Common myeloid progenitor, CD34-positive (primary cell): Measurements from ENCODE around the gene PRELID1.
A peak's percentile ranks its signal among the peaks of the same experiment; 100 is the strongest.

Source experiments
- CTCF ChIA-PET: fragments of 350-600 bp; sonication (Branson Sonifier 250); formaldehyde crosslinking; loops from one replicate; lab custom pipeline; 2021; ENCODE audit warnings: antibody characterized with exemption; lab: Charles Lee
- POLR2A ChIA-PET: fragments of 350-600 bp; sonication (Branson Sonifier 250); formaldehyde crosslinking; loops from one replicate; lab custom pipeline; 2021; ENCODE audit warnings: antibody characterized with exemption; lab: Charles Lee
- DNase-seq, 3 donors: peaks; one replicate each; pipeline versions ENCODE4 v3.0.0 to v3.0.0-alpha.2; 2013
- H3K27ac ChIP-seq, 2 experiments: 1 replicate in 1 of 2; 2 replicates in 1 of 2; pipeline ENCODE4 v1.7.0; 2013; ENCODE audit warnings: inconsistent platforms in 2 of 2, low read length in 2 of 2, mild to moderate bottlenecking in 2 of 2, low read depth in 1 of 2, moderate library complexity in 1 of 2; ENCODE audit not compliant: severe bottlenecking in 2 of 2, insufficient read depth in 1 of 2, poor library complexity in 1 of 2
- H3K27me3 ChIP-seq, 5 experiments: replicated peaks in 2 of 5; 1 replicate in 3 of 5; 2 replicates in 2 of 5; pipeline versions ENCODE4 v1.6.1 to v1.7.0; 2013; ENCODE audit warnings: low read length in 4 of 5, mild to moderate bottlenecking in 2 of 5, moderate library complexity in 2 of 5, inconsistent platforms in 1 of 5; ENCODE audit not compliant: insufficient read depth in 5 of 5, control insufficient read depth in 4 of 5
- H3K36me3 ChIP-seq, 4 experiments: 1 replicate in 2 of 4; 2 replicates in 2 of 4; pipeline versions ENCODE4 v1.6.1 to v1.7.0; 2013; ENCODE audit warnings: low read length in 3 of 4, control low read depth in 1 of 4, mild to moderate bottlenecking in 1 of 4; ENCODE audit not compliant: control insufficient read depth in 4 of 4, insufficient read depth in 4 of 4
- H3K4me1 ChIP-seq, 4 experiments: 1 replicate in 3 of 4; 2 replicates in 1 of 4; pipeline versions ENCODE4 v1.6.1 to v1.7.1; 2013; ENCODE audit warnings: low read length in 3 of 4, mild to moderate bottlenecking in 3 of 4, control low read depth in 1 of 4, inconsistent platforms in 1 of 4, moderate library complexity in 1 of 4; ENCODE audit not compliant: control insufficient read depth in 4 of 4, insufficient read depth in 4 of 4; ENCODE audit errors: control extremely low read depth in 1 of 4
- H3K4me3 ChIP-seq, 7 experiments: 1 replicate in 4 of 7; 2 replicates in 3 of 7; pipeline versions ENCODE4 v1.5.1 to v1.7.0; 2013; ENCODE audit warnings: mild to moderate bottlenecking in 7 of 7, low read length in 6 of 7, moderate library complexity in 6 of 7, inconsistent platforms in 2 of 7, low read depth in 2 of 7, control low read depth in 1 of 7; ENCODE audit not compliant: insufficient read depth in 4 of 7, control insufficient read depth in 1 of 7; ENCODE audit errors: extremely low read depth in 1 of 7
- H3K9me3 ChIP-seq, 5 experiments: 1 replicate in 4 of 5; 2 replicates in 1 of 5; pipeline versions ENCODE4 v1.6.1 to v1.7.1; 2013; ENCODE audit warnings: low read length in 4 of 5, mild to moderate bottlenecking in 2 of 5, inconsistent platforms in 1 of 5, low read depth in 1 of 5, moderate library complexity in 1 of 5; ENCODE audit not compliant: control insufficient read depth in 4 of 5, insufficient read depth in 2 of 5; ENCODE audit errors: control extremely low read depth in 1 of 5
- WGBS: methylation state at CpG from one replicate; pipeline ENCODE4 v1.1.5; 2013; ENCODE audit not compliant: insufficient coverage; 5-methylcytosine and 5-hydroxymethylcytosine counted together

PRELID1 gene

GRCh38 chr5:177308740-177309139 is 5.1 kb downstream of the PRELID1 start:
- Histone ChIP-seq H3K4me3 (peak overlapping the region in 3 of 7 experiments; percentile 4 to 35 (median 4)), H3K36me3 (peaks cover 0 to 38% (median 7%) of the 10 kb centered on the region in 4 experiments)
- POLR2A ChIA-PET: interaction anchor here (1.6 kb wide), 1 partner anchor 53 kb away, joined by 5 read pairs; no protein-coding TSS in a partner anchor

GRCh38 chr5:177309351-177310191 is 6.0 kb downstream of the PRELID1 start:
- H3K4me1 ChIP-seq: peaks cover 7 to 86% (median 83%) of the 10 kb centered on the region in 4 experiments
- H3K9me3 ChIP-seq: no peaks in the 10 kb centered on the region
- no peaks in the 10 kb centered on the region for H3K27me3 ChIP-seq
- POLR2A ChIA-PET: no interaction called here
- H3K27ac ChIP-seq: no peak overlapping the region
- CTCF ChIA-PET: interaction anchor here (0.7 to 5.6 kb wide), 35 partner anchors 8 to 198 kb away, joined by 3 to 42 read pairs (median 6); partner anchors contain the start of genes LMAN2, PDLIM7, RGS14 and SLC34A1
- peak overlapping the region in 1 of 7 experiments; percentile 81 for H3K4me3 ChIP-seq
- WGBS: 89% methylated on average over 6 of the region's 10 CpGs
- peaks cover 0 to 38% (median 7%) of the 10 kb centered on the region in 4 experiments for H3K36me3 ChIP-seq
- DNase-seq: peak; percentile 65 to 77 (median 76)

More at GRCh38 chr5:177308740-177309139, 5.1 kb downstream of the PRELID1 start:
- no peak overlapping the region for H3K27ac ChIP-seq
- CTCF ChIA-PET: interaction anchor here (0.8 to 5.6 kb wide), 23 partner anchors 9 to 199 kb away, joined by 3 to 42 read pairs (median 7); partner anchors contain the start of genes LMAN2, PDLIM7, RGS14 and SLC34A1
- H3K27me3 ChIP-seq: no peaks in the 10 kb centered on the region
- no peaks in the 10 kb centered on the region for H3K9me3 ChIP-seq
- H3K4me1 ChIP-seq: peaks cover 12 to 93% (median 90%) of the 10 kb centered on the region in 4 experiments
- no peak for DNase-seq
- WGBS: 92% methylated on average over 11 of the region's 11 CpGs

GRCh38 chr5:177310332-177310731 is 6.7 kb downstream of the PRELID1 start:
- 97% methylated on average over 12 of the region's 13 CpGs for WGBS
- H3K9me3 ChIP-seq: no peaks in the 10 kb centered on the region
- ChIA-PET POLR2A (interaction anchor here (0.6 to 1.0 kb wide), 3 partner anchors 9 to 10 kb away, joined by 3 to 4 read pairs (median 4); no protein-coding TSS in a partner anchor), CTCF (interaction anchor here (0.7 to 5.6 kb wide), 29 partner anchors 9 to 198 kb away, joined by 3 to 42 read pairs (median 7); partner anchors contain the start of genes LMAN2, PDLIM7, RGS14 and SLC34A1)
- H3K27ac ChIP-seq: no peak overlapping the region
- peaks cover 7 to 79% (median 76%) of the 10 kb centered on the region in 4 experiments for H3K4me1 ChIP-seq
- peaks cover 0 to 38% (median 6%) of the 10 kb centered on the region in 4 experiments for H3K36me3 ChIP-seq
- no peak for DNase-seq
- H3K27me3 ChIP-seq: no peaks in the 10 kb centered on the region
- peak overlapping the region in 5 of 7 experiments; percentile 26 to 89 (median 73) for H3K4me3 ChIP-seq

- H3K9me3 ChIP-seq: no peaks in the 10 kb centered on the region
- peaks cover 0 to 33% (median 4%) of the 10 kb centered on the region in 4 experiments for H3K36me3 ChIP-seq
- CTCF ChIA-PET: interaction anchor here (1.0 to 5.6 kb wide), 21 partner anchors 9 to 197 kb away, joined by 3 to 42 read pairs (median 10); partner anchors contain the start of genes LMAN2, RGS14 and SLC34A1
- POLR2A ChIA-PET: interaction anchor here (0.6 to 1.0 kb wide), 3 partner anchors 9 to 11 kb away, joined by 3 to 4 read pairs (median 4); no protein-coding TSS in a partner anchor
- DNase-seq: peak; percentile 83 to 97 (median 95)
- H3K4me1 ChIP-seq: peaks cover 4 to 74% (median 70%) of the 10 kb centered on the region in 4 experiments
- H3K27ac ChIP-seq: no peak overlapping the region
- H3K4me3 ChIP-seq: peak overlapping the region; percentile 13 to 89 (median 70)
- H3K27me3 ChIP-seq: no peaks in the 10 kb centered on the region
- WGBS: 0% methylated on average over 8 of the region's 20 CpGs
Measured at GRCh38 chr5:177310757-177311391, 7.3 kb downstream of the PRELID1 start.

- CTCF ChIA-PET: interaction anchor here (1.1 to 5.6 kb wide), 8 partner anchors 9 to 197 kb away, joined by 3 to 42 read pairs (median 9); no protein-coding TSS in a partner anchor
- 0% methylated on average over 20 of the region's 23 CpGs for WGBS
Measured at GRCh38 chr5:177311392-177311722, 7.8 kb downstream of the PRELID1 start.

More at GRCh38 chr5:177311392-177311722, 7.8 kb downstream of the PRELID1 start:
- Histone ChIP-seq H3K27ac (no peak overlapping the region), H3K9me3 (no peaks in the 10 kb centered on the region), H3K36me3 (peaks cover 0 to 28% (median 2%) of the 10 kb centered on the region in 4 experiments), H3K4me3 (peak overlapping the region; percentile 41 to 89 (median 70)), H3K4me1 (peaks cover 4 to 69% (median 66%) of the 10 kb centered on the region in 4 experiments), H3K27me3 (no peaks in the 10 kb centered on the region)
- no peak for DNase-seq
- POLR2A ChIA-PET: interaction anchor here (0.8 to 1.0 kb wide), 2 partner anchors 10 to 11 kb away, joined by 3 to 4 read pairs; no protein-coding TSS in a partner anchor
